SH-SY5Y (cell line): ENCODE measurements around the gene ALPG.

ENCODE experiments used
- GATA2 ChIP-seq: IDR thresholded peaks from 2 replicates; pipeline ENCODE4 v1.6.1; 2011; ENCODE audit warnings: mild to moderate bottlenecking, low read depth, low read length
- GATA3 ChIP-seq: IDR thresholded peaks from 2 replicates; pipeline ENCODE4 v1.6.1; 2011; ENCODE audit warnings: low read depth, mild to moderate bottlenecking, low read length, moderate library complexity

DNA sequence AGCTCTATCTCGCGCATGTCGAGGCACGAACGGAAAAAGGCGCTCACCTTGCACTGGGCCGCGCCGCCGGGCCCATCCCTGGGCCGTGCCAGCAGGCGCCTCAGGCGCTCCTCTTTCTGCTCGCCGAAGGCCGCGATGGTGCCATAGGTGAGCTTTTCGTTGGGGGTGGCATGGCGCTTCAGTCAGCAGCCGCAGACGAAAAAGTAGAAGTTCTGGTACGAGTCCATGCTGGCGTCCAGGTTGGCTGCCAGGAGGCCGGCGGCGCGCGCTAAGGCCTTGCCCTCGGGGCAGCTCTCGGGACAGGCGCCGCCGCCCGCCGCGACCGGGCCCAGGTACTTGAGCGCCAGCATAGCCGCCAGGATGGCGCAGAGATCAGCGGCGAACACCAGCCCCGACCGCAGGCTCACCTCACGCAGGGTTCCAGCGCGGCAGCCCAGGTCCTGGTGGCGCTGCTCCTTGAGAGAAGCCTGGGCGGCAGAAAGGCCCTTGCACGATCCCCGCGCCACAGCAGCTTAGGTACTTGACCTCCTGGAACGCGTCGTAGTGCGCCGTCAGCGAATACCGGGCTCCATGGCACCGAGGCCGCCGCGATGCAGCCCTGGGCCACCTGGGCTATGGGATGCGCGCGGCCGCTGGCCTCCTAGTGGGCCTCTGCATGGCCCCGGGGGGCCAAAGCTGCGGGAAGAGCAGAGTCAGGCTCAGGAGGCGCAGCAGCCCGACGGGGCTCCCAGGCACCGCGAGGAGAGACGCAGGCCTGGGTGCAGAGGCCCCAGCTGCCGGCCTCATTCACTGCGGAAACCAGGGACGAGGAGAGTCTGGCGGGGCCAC, 12.8 kb downstream of the ALPG start:
- TF ChIP-seq GATA2 (no peak), GATA3 (no peak)
